HCEC 1CT (cell line): Measurements from ENCODE around the gene TTYH3.
"Not testable (repeated sequence)": the region's sequence is repeated elsewhere in the genome, so short reads cannot be mapped to it uniquely, and the experiment has no call there.

Experiments used
- DNase-seq: peaks from one replicate; pipeline ENCODE4 v3.0.0-alpha.2; 2017

TTYH3 gene

DNA sequence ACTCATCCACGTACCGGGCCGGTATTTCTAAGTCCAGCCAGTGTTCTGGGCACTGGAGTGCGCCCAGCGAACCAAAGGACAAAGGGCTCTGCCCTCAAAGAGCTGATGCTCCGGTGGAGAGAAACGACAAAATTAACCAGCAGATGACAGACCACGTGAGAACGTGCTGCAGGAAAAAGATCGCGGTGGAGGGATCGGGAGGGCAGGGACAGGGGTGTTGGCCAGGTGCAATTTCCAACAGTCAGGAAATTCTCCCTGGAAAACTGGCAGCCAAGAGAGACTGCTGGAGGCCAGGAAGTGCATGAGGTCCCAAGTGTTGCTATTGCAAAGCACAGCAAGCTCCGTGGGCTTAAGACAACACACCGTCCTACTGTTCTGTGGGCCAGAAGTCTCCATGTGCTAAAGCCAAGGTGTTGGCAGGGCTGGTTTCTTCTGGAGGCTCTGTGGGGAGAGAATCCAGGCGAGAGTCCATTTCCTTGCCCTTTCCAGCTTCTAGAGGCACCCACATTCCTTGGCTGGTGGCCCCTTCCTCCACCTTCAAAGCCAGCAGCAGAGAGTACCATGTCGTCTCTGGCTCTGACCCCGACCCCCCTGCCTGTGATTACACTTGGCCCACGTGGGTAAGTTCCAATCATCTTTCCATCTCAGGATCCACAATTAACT, 34.9 kb downstream of the TTYH3 start:
- no peak for DNase-seq

DNA sequence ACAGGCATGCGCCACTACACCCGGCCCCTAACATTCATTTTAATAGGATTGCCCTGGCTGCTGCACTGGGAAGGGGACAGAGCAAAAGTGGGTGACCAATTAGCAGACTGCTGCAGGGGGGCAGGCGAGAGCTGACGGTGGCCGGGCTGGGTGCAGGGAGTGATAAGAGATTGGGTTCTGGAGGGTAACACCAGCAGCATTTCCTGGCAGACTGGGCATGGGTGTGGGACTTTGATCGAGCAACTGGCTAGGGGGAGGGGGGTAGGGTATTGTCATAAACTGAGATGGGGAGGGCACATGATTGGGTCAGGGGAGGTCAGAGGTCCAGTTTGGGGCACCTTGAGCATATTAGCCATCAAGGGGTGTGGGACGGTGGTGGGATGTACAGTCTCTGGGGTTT, 36.1 kb downstream of the TTYH3 start:
- no peak for DNase-seq

DNA sequence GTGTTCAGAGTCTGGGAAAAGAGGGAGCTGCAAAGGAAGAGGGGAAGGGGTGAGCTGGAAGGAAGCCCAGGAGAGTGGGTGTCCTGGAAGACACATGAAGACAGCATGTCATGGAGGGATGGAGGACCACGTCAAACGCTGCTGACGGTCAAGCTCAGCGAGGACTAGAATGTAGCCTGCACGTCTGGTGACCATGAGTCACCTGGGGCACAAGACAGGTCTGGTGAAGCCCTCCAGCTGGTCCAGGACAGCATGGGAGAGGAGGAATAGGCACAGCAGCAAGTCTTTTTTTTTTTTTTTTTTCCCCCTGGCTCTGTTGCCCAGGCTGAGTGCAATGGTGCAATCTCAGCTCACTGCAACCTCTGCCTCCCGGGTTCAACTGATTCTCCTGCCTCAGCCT, 36.6 kb downstream of the TTYH3 start:
- DNase-seq = peak; percentile 94

DNA sequence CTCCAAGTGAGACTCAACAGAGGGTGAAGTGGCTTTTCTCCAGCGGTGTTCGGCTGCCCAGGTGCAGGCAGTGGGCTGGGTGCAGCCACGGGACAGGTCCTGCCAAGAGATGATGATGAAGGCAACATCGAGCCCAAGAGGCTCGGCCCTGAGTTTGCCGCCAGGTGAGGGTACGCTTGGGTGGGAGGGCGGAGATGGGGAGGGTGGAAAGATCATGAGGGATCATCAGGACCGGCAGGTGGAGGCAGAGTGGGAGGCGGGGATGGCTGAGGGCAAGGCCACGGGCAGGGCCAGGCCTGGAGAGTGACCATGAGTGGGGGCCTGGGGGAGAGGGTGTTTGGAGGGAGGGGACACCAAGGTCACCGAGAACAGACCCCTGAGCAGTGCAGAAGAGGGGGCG, 38.4 kb downstream of the TTYH3 start:
- DNase-seq = no peak

DNA sequence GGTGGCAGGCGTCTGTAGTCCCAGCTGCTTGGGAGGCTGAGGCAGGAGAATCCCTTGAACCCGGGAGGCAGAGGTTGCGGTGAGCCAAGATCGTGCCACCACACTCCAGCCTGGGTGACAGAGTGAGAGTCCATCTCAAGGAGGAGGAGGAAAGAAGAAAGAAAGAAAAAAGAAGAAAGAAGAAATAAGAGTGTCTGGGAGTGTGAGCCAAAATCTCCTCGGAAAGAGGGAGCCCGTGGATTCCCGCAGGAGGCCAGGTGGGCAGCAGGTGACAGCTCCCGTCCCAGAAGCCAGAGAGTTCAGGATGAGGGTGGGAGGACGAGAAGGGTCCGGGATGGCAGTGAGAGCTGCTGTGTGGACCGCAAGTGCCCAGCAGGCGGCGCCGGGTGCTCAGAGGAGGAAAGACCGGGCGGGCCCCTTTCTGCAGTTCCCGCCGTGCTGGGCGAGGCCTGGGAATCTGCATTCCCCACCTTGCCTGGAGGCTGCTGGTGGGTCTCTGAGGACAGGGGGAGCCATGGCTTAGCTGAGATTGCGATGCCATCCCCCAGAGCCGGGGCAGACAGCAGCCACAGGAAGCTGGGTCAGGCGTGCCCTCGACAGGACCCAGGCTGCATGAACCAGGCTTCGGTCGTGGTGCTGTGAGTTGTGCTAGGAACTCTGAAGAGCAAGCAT, 39.1 kb downstream of the TTYH3 start:
- DNase-seq = peak; percentile 60

DNA sequence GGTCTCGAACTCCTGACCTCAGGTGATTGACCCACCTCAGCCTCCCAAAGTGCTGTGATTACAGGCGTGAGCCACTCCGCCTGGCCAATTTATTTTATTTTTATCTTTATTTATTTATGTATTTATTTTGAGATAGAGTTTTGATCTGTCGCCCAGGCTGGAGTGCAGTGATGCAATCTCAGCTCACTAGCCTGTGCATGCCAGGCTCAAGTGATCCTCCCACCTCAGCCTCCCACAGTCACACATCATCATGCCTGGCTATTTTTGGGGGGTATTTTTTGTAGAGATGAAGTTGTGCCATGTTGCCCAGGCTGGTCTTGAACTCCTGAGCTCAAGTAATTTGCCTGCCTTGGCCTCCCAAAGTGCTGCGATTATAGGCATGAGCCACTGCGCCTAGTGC, 41.4 kb downstream of the TTYH3 start:
- not testable (repeated sequence) for DNase-seq

DNA sequence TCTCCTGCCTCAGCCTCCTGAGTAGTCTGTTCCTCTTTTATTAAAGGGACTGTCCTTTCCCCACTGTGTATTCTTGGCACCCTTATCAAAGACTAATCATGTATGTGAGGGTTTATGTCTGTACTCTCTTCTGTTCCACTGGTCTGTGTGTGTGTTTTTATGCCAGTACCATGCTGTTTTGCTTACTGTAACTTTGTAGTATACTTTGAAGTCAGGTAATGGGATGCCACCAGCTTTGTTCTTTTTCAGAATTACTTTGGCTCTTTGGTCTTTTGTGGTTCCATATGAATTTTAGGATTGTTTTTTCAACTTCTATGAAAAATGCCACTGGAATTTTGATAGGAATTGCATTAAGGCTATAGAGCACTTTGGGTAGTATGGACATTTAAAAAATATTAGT, 42.1 kb downstream of the TTYH3 start:
- no peak for DNase-seq

DNA sequence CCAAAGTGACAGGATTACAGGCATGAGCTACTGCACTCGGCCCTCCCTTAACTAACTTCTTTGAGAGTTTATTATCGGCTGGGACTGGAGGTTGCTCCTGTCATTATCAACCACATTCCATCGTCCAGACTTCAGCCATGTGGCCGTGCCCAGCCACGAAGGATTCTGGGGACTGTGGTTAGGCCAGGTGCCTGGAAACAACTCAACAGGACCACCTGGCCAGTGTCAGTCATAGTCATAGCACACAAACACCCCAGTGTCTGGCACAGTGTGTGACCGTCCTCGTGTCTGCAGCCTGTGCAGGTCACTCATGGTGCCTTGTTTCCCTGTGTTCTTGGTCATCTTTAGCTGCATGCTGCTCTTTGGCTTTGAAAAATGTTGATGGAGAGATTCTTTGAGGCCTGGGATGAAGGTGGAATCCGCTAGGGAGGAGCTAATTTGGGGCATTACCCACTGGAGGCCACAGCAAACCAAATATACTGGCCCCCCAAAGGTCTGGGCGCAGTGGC, 43.5 kb downstream of the TTYH3 start:
- no peak for DNase-seq

DNA sequence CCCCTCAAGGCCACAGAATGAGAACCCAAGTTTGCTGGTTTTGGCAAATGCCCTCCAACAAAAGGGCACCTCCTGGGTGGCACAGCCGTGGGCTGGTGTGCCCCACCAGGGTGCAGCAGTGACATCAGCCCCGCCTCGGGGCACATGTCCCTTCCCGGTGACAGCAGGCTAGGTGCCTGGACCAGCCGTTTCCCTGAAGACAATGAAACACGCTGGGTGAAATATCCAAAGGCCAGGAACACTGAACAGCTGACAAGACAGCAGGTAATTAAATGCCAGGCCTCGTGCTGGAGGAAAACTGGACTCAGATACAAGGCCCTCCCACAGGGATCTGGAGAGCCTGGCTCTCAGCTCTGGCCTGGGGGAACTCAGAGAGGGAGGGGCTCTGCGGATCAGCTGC, 44.8 kb downstream of the TTYH3 start:
- DNase-seq = not testable (repeated sequence)

DNA sequence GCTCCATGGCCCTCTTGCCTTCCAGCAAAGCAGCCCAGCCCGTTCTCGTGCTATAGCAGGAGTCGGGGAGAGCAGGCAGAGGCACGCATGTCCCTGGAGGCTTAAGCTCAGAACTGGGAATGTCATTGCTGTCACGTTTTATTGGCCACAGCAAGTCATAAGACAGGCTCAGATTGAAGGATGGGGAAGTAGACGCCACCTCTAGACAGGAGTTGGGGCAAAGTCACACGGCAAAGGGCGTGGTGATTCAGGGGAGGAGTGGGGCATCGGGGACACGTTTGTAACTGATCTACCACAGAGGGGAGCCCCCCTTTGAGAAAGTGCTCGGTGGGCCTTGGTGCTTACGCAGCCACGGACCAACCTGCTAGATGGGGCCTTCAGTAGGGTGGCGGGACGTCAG, 46.7 kb downstream of the TTYH3 start:
- not testable (repeated sequence) for DNase-seq

DNA sequence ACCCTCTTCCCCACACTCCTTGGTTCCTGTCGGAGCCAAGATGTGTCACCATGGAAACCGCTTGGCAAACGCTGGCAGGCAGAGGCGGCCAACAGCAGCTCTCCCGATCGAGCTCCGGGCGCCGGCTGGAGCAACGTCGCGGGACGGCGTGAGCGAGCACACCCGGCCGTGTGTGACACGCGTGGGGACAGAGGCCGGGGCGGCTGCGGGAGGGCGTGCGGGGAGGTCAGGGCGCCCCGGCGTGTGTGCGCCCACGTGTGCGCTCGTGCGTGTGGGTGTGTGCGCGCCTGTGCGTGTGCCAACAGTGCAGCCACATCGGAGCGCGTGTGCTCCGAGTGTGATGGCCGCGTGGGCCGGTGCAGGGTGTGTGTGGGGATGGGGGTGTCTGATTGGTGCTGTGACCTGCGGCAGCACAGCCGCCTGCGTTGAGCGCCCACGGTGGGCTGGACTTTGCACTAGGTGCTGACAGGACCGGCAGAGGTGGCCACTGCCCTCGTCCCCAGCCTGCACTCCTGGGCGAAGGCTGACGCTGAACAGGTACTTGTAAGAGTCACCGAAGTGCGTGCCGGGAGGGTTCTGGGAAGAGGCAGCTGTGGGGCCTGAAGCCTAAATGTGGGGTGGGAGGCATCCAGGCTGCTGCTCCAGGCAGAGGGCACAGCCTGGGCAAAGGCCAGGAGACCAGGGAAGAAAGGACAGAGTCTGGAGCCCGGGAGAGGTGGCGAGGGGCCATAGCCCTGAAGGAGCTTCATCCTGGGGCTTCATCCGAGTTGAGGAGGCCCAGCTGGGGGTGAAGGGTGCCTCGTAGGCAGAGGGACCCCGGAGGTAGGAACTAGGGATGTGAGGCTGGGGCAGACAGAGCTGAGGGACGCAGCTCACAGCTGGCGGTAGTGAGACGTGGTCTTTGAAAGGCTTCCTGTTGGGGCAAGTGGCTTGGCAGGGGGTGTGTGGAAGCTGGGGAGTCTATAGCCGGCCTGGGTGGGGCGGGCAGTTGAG, 47.6 kb downstream of the TTYH3 start:
- not testable (repeated sequence) for DNase-seq

DNA sequence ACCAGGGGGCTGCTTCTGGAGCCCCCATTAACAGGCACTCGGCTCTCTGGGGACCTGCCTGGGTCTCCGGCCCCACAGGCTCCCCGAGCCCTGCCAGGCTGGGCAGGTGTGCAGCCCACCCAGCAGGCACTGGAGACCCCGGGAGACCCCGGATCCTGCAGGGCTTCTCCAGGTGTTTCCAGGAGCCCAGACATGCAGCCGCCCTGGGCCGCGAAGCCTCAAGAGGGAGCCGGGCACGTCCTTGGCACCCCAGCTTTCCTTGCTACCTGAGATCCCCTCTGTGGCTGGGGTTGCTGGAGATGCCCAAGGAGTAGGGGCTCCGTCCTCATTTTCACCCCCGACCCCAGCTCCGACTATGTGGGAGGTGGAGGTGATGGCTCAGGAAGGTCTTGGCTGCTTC, 48.5 kb downstream of the TTYH3 start:
- DNase-seq = no peak

DNA sequence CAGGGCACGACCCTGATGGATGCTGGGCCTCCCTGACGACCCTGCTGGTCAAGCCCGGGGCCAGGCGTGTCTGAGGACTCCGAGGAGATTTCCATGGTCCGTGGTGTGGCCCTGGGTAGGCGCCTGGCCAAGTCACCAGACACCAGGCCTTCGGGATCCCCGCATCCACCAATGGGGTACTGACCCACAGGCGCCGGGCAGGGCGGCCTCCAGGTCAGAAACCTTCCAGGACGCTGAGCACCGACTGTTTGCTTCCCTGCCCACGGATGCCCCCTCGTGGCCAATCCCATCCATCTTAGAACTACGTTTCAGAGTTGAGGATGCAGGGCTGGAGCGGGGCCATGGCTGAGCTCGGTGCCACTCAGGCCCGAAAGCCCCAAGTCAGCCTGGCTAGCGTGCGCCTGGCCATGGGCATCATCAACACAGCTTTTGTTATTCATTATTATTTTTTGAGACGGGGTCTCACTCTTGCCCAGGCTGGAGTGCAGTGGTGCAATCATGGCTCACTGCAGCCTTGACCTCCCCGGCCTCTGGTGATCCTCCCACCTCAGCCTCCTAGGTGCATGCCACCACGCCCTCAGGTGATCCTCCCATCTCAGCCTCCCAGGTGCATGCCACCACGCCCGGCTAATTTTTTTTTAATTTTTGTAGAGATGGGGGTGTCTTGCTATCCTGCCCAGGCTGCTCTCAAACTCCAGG, 49.2 kb downstream of the TTYH3 start:
- DNase-seq = peak; percentile 63

DNA sequence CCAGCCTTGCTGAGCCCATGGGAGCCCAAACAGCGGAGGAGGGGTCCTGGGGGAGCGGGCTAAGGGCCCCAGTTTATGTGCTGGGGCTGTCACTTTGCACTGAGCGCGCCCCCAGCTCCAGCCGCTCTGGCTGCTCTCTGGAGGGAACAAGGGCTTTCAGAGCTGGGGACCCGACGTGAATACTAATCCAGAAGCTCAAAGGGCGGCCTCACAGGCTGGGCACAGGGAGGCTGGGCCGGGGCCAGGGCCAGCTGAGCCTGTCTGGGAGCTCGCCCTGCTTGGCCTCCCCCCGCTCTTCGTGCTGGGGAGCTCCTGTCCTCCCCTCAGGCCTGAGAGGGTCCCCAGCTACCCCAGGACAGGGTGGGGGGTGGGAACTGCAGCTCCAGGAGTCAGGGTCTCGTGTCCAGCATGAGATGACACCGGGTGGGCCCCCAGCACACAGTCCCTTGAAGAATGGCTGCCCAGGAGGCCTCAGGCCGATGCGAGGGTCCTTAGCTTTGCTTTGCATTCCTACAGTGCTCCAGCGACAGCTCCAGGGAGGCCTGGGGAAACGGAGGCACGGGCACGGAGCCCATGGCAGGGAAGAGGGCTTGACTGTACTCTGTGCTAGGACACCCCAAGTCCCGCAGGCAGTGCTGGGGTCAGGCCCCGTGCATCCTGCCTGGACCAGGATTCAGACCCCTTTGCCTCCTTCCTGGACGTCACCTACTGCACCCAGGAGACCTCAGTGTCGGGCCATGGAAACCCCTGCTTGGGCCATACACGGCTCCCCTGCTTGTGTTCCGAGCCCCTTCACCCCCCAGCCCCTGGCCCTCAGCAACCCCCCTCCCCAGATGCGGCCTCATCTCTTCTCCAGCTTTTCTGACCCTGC, 50.4 kb downstream of the TTYH3 start:
- DNase-seq = no peak

DNA sequence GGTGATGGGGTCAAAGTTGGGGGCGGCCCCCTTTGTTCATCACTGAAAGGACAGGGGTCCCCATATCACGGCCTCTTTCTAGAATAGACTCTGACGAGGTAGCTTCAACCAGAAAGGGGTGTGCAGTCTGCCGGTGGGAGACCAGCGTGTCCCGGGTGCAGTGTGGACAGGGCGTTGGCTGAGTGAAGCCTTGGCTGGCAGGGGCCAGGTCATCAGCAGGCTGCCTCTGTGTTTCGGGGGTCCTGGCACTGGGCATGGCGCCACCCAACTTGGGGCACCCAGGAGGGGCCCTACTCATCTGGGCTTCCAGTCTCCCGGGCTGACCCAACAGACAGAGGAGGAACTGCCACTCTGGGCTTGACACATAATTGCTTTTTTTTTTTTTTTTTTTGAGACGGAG, 52.7 kb downstream of the TTYH3 start:
- no peak for DNase-seq

DNA sequence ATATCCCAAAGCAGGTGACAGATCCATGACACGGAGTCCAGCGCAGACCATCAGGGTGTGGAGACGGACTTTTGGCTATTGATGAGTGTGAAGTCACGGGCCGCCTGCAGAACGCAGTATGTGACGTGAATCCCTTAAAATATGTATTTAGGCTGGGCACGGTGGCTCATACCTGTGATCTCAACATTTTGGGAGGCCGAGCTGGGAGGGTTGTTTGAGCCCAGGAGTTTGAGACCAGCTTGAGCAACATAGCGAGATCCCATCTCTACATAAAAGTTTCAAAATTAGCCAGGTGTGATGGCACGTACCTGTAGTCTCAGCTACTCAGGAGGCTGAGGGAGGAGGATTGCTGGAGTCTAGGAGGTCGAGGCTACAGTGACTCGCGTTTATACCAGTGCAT, 54.3 kb downstream of the TTYH3 start:
- DNase-seq = no peak

DNA sequence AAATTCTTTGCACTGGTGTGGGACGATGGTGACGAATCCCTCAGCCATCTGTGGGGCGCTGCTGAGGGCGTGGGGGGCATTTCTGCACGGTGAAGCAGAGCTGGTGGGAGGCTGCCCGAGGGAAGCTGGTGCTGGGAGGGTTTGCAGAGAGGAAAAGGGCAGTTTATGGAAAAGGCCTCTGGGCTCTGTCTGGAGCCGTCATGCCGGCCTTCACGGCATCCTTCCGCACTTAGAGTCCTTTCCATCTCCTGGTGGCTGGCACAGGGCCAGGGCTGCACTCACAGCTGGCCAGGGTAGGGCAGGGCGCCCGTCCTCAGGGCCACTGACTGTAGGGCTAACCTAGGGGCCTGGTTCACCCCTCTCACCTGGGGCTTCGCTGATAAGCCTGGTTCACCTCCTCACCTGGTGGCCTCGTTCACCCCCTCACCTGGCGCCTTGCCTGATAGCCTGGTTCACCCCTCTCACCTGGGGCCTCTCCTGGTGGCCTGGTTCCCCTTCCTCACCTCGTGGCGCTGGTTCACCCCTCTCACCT, 55.6 kb downstream of the TTYH3 start:
- peak; percentile 56 for DNase-seq

DNA sequence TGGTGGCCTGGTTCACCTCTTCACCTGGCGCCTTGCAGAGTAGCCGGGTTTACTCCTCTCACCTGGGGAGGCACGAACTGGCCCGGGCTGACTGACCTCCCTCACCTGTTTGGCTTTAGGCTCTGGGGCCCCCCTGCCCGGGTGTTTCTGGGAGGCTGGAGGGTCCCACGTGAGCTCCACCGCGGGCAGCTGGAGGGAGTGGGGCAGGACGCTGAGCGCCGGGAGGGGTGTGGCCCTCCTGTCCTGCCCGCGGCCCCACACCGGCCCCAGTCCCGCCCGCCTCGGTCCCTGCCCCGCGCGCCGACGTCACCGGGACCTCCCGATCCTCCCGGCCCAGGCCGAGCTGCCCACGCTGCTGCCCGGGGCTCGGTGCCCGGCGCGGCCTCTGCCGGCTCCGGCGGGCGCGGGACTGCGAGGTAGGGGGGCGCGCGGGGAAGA, 56.1 kb downstream of the TTYH3 start, which contains the start of gene AMZ1:
TSS of gene AMZ1 (plus strand) at position 322 of the 438 bp plus-strand sequence. CDS start 12,250 bp downstream, outside the sequence.
- no peak for DNase-seq

DNA sequence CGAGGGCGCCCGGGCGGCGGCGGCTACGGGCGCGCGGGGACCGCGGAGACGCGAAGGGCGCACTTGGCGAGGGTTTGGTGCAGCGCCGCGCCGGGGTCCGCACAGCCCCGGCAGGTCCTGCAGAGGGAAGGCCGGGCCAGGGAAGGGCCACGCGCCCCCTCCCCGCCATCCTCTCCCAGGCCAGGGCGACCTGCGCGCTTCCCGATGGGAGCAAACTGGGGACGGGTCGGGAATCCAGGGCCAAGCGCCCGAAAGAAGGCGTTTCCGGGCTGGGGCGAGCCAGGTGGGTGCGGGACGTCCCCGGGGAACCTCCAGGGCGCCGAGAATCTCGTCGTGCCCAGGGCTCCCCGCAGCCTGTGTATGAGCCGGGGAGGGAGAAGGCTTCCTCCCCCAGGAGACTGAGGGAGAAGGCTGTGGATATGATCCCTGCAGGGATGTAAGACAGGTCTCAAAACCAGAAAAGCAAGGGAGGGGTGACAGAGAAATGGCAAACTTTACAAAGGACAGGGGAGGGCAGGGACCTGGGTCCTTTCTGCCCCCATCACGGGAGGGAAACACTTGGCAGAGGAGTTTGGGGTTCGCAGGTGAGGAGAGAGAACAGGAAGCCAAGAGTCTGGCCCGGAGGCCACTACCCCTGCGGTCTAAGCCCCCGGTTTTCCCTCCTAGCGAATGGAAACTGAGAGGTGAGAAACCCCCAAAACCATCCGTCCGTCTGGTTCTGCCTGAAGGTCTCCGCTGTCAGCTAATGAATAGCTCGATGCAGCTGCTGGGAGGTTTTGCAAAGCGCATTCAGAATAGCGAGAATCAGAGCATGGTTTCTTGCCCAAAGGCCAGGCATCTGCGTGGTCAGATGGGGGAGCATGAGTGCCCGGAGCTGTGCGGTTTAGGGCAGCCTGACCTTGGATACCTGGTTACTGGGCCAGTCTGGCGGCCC, 56.9 kb downstream of the TTYH3 start:
- no peak for DNase-seq

DNA sequence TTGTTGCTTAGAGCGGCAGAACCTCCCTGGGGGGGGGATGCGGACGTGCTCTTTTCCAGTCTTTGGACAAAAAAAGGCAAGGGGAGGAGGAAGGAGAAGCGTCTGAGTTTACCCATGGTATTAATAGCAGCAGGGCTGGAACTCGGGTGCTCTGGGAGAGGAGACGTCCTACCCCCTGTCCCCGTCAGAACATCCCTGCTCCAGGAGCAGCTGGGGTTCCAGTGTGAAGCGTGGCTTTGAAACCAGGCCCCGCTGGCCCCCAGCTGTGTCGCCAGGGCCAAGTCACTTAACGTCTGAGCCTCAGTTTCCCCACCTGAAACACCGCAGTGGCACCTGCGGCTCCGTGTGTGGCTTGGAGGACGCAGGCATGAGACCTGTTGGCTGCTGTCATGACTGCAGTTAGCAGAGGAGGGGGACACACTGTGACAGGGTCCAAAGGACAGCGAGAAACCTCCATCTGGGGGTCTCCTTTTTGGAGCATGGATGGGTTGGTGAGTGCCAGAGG, 57.6 kb downstream of the TTYH3 start:
- DNase-seq = no peak
